22Rv1 (cell line): Measurements from ENCODE around the gene MRPL18.

Experiments used
- CTCF ChIP-seq: fragments of 450-650 bp; IDR thresholded peaks from 2 replicates; pipeline ENCODE4 v1.5.1; 2017; ENCODE audit warnings: mild to moderate bottlenecking
- ZFX ChIP-seq: fragments of 450-650 bp; IDR thresholded peaks from 2 replicates; pipeline ENCODE4 v1.6.1; 2017; ENCODE audit warnings: antibody characterized with exemption, borderline replicate concordance

DNA sequence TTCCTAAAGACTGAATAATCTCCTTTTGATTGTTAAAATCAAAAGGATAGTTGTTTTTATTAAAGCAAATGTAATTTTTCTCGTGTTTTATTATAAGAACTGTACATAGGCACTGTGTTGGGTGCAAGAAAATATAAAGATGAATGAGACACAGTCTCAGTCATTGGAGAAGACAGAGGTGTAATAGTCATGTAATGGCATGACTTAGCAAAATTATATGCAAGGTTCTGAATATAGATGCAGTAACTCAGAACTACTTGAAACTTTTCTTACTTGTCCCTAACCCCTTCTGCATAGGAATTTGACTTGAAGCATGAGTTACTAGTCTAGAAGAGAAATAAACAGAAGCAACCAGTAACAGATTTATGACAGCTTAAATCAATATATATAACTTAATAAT, 48.1 kb upstream of the MRPL18 start:
- TF ChIP-seq CTCF (no peak), ZFX (no peak)
